Neural cell (in vitro differentiated cells): ENCODE data around the gene MAPK14.

ENCODE experiments used
- CTCF ChIP-seq: fragments of 450-650 bp; IDR thresholded peaks from 2 replicates; pipeline ENCODE4 v1.5.1; 2014; ENCODE audit warnings: antibody characterized with exemption, mild to moderate bottlenecking, moderate library complexity; ENCODE audit not compliant: poor library complexity, severe bottlenecking
- EP300 ChIP-seq: fragments of 450-650 bp; conservative IDR thresholded peaks from 2 replicates; pipeline ENCODE4 v1.6.1; 2014; ENCODE audit warnings: antibody characterized with exemption, mild to moderate bottlenecking, moderate library complexity; ENCODE audit not compliant: poor library complexity, severe bottlenecking
- EZH2 ChIP-seq: fragments of 200-600, 300-800 bp; shearing (Covaris generic), sonication (generic); IDR thresholded peaks from 2 replicates; pipeline ENCODE4 v1.6.1; 2014; ENCODE audit warnings: antibody characterized with exemption, low read length, borderline replicate concordance, mild to moderate bottlenecking; ENCODE audit not compliant: insufficient read depth, poor library complexity, severe bottlenecking
- MXI1 ChIP-seq: fragments of 450-650 bp; conservative IDR thresholded peaks from 2 replicates; pipeline ENCODE4 v1.6.1; 2014; ENCODE audit warnings: antibody characterized with exemption, mild to moderate bottlenecking; ENCODE audit not compliant: poor library complexity, severe bottlenecking
- POLR2AphosphoS5 ChIP-seq: IDR thresholded peaks from 2 replicates; pipeline ENCODE4 v1.6.1; 2012
- RAD21 ChIP-seq: fragments of 450-650 bp; conservative IDR thresholded peaks from 2 replicates; pipeline ENCODE4 v1.6.1; 2014; ENCODE audit warnings: antibody characterized with exemption, mild to moderate bottlenecking, moderate library complexity
- REST ChIP-seq: IDR thresholded peaks from 2 replicates; pipeline ENCODE4 v1.6.1; 2012; ENCODE audit warnings: borderline replicate concordance
- SMC3 ChIP-seq: fragments of 450-650 bp; conservative IDR thresholded peaks from 2 replicates; pipeline ENCODE4 v1.6.1; 2014; ENCODE audit warnings: antibody characterized with exemption, mild to moderate bottlenecking, moderate library complexity; ENCODE audit not compliant: poor library complexity
- TAF1 ChIP-seq: IDR thresholded peaks from 2 replicates; pipeline ENCODE4 v1.6.1; 2012; ENCODE audit warnings: low read depth

- TF ChIP-seq CTCF: no peak
- no peak for TF ChIP-seq RAD21
- TF ChIP-seq POLR2AphosphoS5: no peak
- no peak for TF ChIP-seq SMC3
- no peak for TF ChIP-seq EP300
- TF ChIP-seq TAF1: no peak
- no peak for TF ChIP-seq REST
- TF ChIP-seq MXI1: no peak
- TF ChIP-seq EZH2: no peak
Observed at GRCh38 chr6:36118550-36119107, 91.0 kb downstream of the MAPK14 start.
